ENCODE results near the gene ATXN2. TPM values are rescaled to one million over a fixed set of nuclear protein-coding genes. Genes with fewer than 3 reads are reported as not detected.

Gene ATXN2
- total RNA-seq, 1 experiment from 2014 or later: 108 TPM

DNA sequence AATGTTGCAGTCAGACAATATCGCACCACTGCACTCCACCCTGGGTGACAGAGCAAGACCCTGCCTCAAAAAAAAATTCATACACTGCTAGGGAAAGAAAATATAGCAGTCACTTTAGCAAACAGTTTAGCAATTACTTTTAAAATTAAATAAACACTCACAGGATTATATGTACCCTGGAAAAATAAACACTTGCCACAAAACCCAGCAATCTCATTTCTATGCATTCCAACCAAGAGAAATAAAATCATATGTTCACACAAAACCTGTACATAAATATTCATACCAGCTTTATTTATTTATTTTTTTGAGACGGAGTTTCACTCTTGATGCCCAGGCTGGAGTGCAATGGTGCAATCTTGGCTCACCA lies 20.2 kb downstream of the ATXN2 start:
- H3K4me3 ChIP-seq: no peak overlapping the region
- H3K27ac ChIP-seq: peak overlapping the region; percentile 86
- ChIA-PET CTCF (interaction anchor here (1.1 kb wide), 1 partner anchor 11 kb away, joined by 4 read pairs; no protein-coding TSS in a partner anchor), POLR2A (ENCODE audit: unreplicated experiment) (no interaction called here)
- peak overlapping the region; percentile 57; the same call in 1 of the 2 replicates for H3K4me2 ChIP-seq
- peaks cover 32% of the 10 kb centered on the region for H3K4me1 ChIP-seq (replicated peaks; ENCODE audit: insufficient read depth)
- no TSS peak for BruUV-seq (replicated peaks)
- intact Hi-C loops (cut with micrococcal nuclease; ENCODE audit: unreplicated experiment): loop anchor here (1.0 kb wide), 1 partner anchor 9 kb away; no protein-coding TSS in a partner anchor
- TF ChIP-seq EZH2 (IDR thresholded peaks at IDR 0.05; ENCODE audit: low read depth): no peak
- TF ChIP-seq, protein P1, sequence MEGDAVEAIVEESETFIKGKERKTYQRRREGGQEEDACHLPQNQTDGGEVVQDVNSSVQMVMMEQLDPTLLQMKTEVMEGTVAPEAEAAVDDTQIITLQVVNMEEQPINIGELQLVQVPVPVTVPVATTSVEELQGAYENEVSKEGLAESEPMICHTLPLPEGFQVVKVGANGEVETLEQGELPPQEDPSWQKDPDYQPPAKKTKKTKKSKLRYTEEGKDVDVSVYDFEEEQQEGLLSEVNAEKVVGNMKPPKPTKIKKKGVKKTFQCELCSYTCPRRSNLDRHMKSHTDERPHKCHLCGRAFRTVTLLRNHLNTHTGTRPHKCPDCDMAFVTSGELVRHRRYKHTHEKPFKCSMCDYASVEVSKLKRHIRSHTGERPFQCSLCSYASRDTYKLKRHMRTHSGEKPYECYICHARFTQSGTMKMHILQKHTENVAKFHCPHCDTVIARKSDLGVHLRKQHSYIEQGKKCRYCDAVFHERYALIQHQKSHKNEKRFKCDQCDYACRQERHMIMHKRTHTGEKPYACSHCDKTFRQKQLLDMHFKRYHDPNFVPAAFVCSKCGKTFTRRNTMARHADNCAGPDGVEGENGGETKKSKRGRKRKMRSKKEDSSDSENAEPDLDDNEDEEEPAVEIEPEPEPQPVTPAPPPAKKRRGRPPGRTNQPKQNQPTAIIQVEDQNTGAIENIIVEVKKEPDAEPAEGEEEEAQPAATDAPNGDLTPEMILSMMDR (conservative IDR thresholded peaks at IDR 0.05): no peak
- no peak for DNase-seq
- peaks cover 46% of the 10 kb centered on the region for H3F3A ChIP-seq (ENCODE audit: insufficient read depth, low read depth)
- H3K27me3 ChIP-seq (ENCODE audit: insufficient read depth, low read depth): no peaks in the 10 kb centered on the region
- peaks cover 80% of the 10 kb centered on the region for H4K20me1 ChIP-seq (ENCODE audit: insufficient read depth)
- H2AFZ ChIP-seq: no peak overlapping the region
- H3K36me3 ChIP-seq (ENCODE audit: low read depth): no peaks in the 10 kb centered on the region
- H3K9me3 ChIP-seq (ENCODE audit: insufficient read depth, low read depth): no peaks in the 10 kb centered on the region
- no peaks in the 10 kb centered on the region for H3K9me2 ChIP-seq (ENCODE audit: insufficient read depth)
- peaks cover 96% of the 10 kb centered on the region for H3K79me2 ChIP-seq (ENCODE audit: low read depth)

- no peaks in the 10 kb centered on the region for H3K9me3 ChIP-seq (ENCODE audit: insufficient read depth, low read depth)
- H3K27me3 ChIP-seq (ENCODE audit: insufficient read depth, low read depth): no peaks in the 10 kb centered on the region
- H4K20me1 ChIP-seq (ENCODE audit: insufficient read depth): peaks cover 77% of the 10 kb centered on the region
- no TSS peak for BruUV-seq (replicated peaks)
- DNase-seq: peak; percentile 34 to 93
- peak overlapping the region; percentile 57 for H3K4me2 ChIP-seq
- ChIA-PET POLR2A (ENCODE audit: unreplicated experiment) (interaction anchor here (0.6 kb wide), 1 partner anchor 38 kb away, joined by 4 read pairs; no protein-coding TSS in a partner anchor), CTCF (interaction anchor here (1.1 kb wide), 1 partner anchor 10 kb away, joined by 4 read pairs; no protein-coding TSS in a partner anchor)
- no peak for TF ChIP-seq EZH2 (IDR thresholded peaks at IDR 0.05; ENCODE audit: low read depth)
- TF ChIP-seq, protein P1 (conservative IDR thresholded peaks at IDR 0.05): no peak
- H3K36me3 ChIP-seq (ENCODE audit: low read depth): peaks cover 2% of the 10 kb centered on the region; the same call in 1 of the 2 replicates
- intact Hi-C loops (cut with micrococcal nuclease; ENCODE audit: unreplicated experiment): loop anchor here (1.0 kb wide), 1 partner anchor 8 kb away; no protein-coding TSS in a partner anchor
- no peak overlapping the region for H3K4me3 ChIP-seq
- no peak overlapping the region for H2AFZ ChIP-seq
- H3K9me2 ChIP-seq (ENCODE audit: insufficient read depth): no peaks in the 10 kb centered on the region
- H3K27ac ChIP-seq: peak overlapping the region; percentile 86
- H3K4me1 ChIP-seq (replicated peaks; ENCODE audit: insufficient read depth): peaks cover 33% of the 10 kb centered on the region
- H3F3A ChIP-seq (ENCODE audit: insufficient read depth, low read depth): peaks cover 47% of the 10 kb centered on the region
- peaks cover 96% of the 10 kb centered on the region for H3K79me2 ChIP-seq (ENCODE audit: low read depth)
Measured at GRCh38 chr12:111578276-111578970, 20.7 kb downstream of the ATXN2 start.

GRCh38 chr12:111574797-111575443 lies 24.2 kb downstream of the ATXN2 start:
- H4K20me1 ChIP-seq (ENCODE audit: insufficient read depth): peaks cover 47% of the 10 kb centered on the region
- H3K4me2 ChIP-seq: no peak overlapping the region
- no peak overlapping the region for H2AFZ ChIP-seq
- intact Hi-C loops (cut with micrococcal nuclease; ENCODE audit: unreplicated experiment): loop anchor here (5.0 kb wide), 1 partner anchor 437 kb away; the partner anchor contains the start of genes ERP29 and TMEM116
- POLR2A ChIA-PET (ENCODE audit: unreplicated experiment): interaction anchor here (0.7 kb wide), 1 partner anchor 16 kb away, joined by 3 read pairs; no protein-coding TSS in a partner anchor
- CTCF ChIA-PET: interaction anchor here (0.7 kb wide), 1 partner anchor 930 kb away, joined by 6 read pairs; no protein-coding TSS in a partner anchor
- no peak overlapping the region for H3K4me3 ChIP-seq
- H3K79me2 ChIP-seq (ENCODE audit: low read depth): peaks cover 97% of the 10 kb centered on the region
- no peaks in the 10 kb centered on the region for H3K9me2 ChIP-seq (ENCODE audit: insufficient read depth)
- H3K4me1 ChIP-seq (replicated peaks; ENCODE audit: insufficient read depth): peaks cover 61% of the 10 kb centered on the region
- H3K27ac ChIP-seq: no peak overlapping the region
- no peak for TF ChIP-seq EZH2 (IDR thresholded peaks at IDR 0.05; ENCODE audit: low read depth)
- TF ChIP-seq, protein P1 (conservative IDR thresholded peaks at IDR 0.05): no peak
- H3F3A ChIP-seq (ENCODE audit: insufficient read depth, low read depth): peaks cover 54% of the 10 kb centered on the region
- no peaks in the 10 kb centered on the region for H3K27me3 ChIP-seq (ENCODE audit: insufficient read depth, low read depth)
- H3K9me3 ChIP-seq (ENCODE audit: insufficient read depth, low read depth): no peaks in the 10 kb centered on the region
- BruUV-seq (replicated peaks): no TSS peak
- DNase-seq: no peak
- peaks cover 5% of the 10 kb centered on the region; the same call in 1 of the 2 replicates for H3K36me3 ChIP-seq (ENCODE audit: low read depth)
